HepG2 (cell line): ENCODE measurements around the gene NALCN.

ENCODE experiments used
- CTCF ChIP-seq: sonication (generic); formaldehyde crosslinking; IDR thresholded peaks from 2 replicates; pipeline ENCODE4 v1.5.0; 2020; ENCODE audit warnings: mild to moderate bottlenecking, missing genetic modification reagents, moderate library complexity
- HCFC1 ChIP-seq: fragments of 150-350 bp; IDR thresholded peaks from 2 replicates; pipeline ENCODE4 v1.6.1; 2014; ENCODE audit warnings: low read depth, low read length
- PHB2 ChIP-seq: fragments of 450-650 bp; IDR thresholded peaks from 2 replicates; pipeline ENCODE4 v1.6.1; 2018; ENCODE audit not compliant: partially characterized antibody
- ZNF143 ChIP-seq: sonication (generic); formaldehyde crosslinking; IDR thresholded peaks from 2 replicates; pipeline ENCODE4 v1.4.0; 2020; ENCODE audit warnings: missing genetic modification reagents
- ZNF207 ChIP-seq: fragments of 450-650 bp; IDR thresholded peaks from 2 replicates; pipeline ENCODE4 v1.6.1; 2016; ENCODE audit warnings: antibody characterized with exemption, borderline replicate concordance
- ZNF263 ChIP-seq: sonication (generic); formaldehyde crosslinking; IDR thresholded peaks from 2 replicates; pipeline ENCODE4 v1.4.0; 2020; ENCODE audit warnings: missing genetic modification reagents

- TF ChIP-seq ZNF263 (CRISPR knock-in tag) (no peak), HCFC1 (no peak), ZNF207 (no peak), ZNF143 (CRISPR knock-in tag) (no peak), CTCF (no peak), PHB2 (no peak)
These were observed 61.4 kb downstream of the NALCN start for GRCh38 chr13:101354895-101355294.
